GM19239 (cell line): Measurements from ENCODE around the gene HSD17B11.
"Not testable (repeated sequence)": the region's sequence is repeated elsewhere in the genome, so short reads cannot be mapped to it uniquely, and the experiment has no call there.

Source experiments
- DNase-seq: peaks from one replicate; pipeline ENCODE4 v3.0.0; 2011; ENCODE audit warnings: low spot score; ENCODE audit not compliant: insufficient read length
- FAIRE-seq: peaks from 2 replicates; lab custom pipeline; 2011; peaks lifted over from hg19 to GRCh38; lab: Jason Lieb, UNC

The HSD17B11 gene

DNA sequence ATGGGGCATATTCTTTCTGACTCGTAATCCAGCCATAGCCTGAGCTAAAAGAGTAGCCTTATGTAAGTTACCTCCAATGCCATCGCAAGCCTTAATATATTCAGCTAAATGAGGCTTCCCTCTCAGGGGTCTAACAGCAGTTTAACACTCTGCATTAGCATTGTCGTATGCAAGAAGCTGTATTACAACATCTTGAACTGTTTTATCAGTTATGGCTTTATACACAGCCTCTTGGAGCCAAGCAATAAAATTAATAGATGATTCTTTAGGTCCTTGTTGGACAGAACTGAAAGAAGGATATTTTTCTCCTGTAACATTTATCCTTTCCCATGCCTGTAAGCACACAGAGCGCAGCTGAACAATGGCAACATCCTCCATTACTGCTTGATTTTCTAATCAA, 15.9 kb upstream of the HSD17B11 start:
- not testable (repeated sequence) for FAIRE-seq, DNase-seq

DNA sequence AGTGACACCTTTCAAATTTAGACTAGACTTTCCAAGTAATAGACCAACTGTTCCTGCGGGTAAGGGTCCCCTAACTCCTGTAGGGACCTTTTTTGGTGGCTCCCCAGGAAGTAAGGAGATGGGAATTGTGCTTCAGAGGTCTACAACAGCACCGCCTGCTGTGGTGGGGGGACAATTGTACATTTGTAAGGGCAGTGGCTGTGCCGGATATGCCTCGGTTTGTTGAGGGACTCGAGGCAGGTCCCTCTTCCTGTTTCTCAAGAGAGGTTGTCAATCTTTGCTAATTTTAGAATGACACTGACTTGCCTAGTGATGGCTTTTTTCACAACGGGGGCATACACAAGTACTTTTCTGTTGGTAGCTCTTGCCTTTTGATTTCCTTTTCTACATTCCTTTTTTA, 15.5 kb upstream of the HSD17B11 start:
- FAIRE-seq = no peak
- DNase-seq = no peak

DNA sequence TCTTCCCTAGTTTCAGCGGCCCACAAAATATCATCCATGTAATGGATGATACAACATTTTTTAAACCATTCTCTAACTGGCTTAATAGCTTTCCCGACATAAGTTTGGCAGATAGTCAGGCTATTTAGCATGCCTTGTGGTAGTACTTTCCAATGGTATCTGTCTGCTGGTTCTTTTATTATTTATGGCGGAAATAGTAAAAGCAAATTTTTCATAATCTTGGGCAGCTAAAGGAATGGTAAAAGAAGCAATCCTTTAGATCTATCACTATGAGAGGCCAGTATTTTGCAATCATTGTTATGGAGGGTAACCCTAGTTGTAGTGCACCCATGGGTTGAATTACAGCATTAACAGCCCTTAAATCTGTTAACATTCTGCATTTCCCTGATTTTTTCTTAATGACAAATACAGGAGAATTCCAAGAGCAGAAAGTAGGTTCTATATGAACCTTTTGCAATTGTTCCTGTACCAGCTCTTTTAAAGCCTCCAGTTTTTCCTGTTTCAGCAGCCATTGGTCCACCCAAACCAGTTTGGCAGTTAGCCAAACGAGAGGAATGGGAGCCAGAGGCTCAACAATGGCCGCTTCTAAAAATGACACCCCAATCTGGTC, 14.3 kb upstream of the HSD17B11 start:
- FAIRE-seq = no peak
- DNase-seq = no peak

DNA sequence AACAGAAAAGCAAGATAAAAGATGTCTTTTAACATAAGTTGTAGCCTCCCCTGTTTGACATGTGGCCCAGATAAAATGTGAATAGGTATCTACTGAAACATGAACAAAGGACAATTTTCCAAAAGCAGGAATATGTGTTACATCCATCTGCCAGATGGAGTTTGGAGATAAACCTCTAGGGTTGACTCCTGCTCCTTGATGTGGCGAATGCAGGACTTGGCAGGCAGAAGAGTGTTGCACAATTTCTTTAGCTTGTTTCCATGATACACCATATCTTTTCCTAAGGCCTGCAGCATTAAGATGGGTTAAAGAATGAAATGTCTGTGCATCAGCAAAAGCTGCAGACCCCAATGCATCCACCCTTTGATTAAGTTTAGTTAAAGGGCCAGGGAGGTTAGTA, 12.7 kb upstream of the HSD17B11 start:
- FAIRE-seq, DNase-seq: not testable (repeated sequence)

GRCh38 chr4:87399954-87400353, 9.0 kb upstream of the HSD17B11 start:
- DNase-seq = no peak
- FAIRE-seq = no peak

GRCh38 chr4:87399148-87399547, 8.2 kb upstream of the HSD17B11 start:
- DNase-seq (no peak), FAIRE-seq (no peak)

- not testable (repeated sequence) for DNase-seq, FAIRE-seq
Observed at GRCh38 chr4:87395851-87396250, 4.9 kb upstream of the HSD17B11 start.

- not testable (repeated sequence) for FAIRE-seq, DNase-seq
Observed at GRCh38 chr4:87395073-87395472, 4.1 kb upstream of the HSD17B11 start.

DNA sequence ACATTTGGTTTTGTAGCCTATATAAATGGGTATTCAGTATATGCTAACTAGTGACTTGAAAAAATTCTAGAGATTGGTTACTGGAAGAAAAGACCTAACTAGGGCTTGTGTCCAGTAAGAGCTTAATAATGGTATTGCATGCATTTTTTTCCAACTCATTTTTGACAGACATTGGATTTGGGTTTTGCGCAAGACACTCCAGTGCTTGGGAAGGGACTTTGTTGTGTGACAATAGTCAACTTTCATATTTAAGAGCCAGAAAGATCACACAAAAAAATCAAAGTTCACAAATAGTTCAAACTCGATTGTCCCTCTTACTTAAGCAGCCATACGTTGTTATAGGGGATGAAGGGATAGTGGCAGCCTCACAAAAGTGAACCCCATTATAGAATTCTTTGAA, 1.2 kb upstream of the HSD17B11 start:
- FAIRE-seq (no peak), DNase-seq (no peak)

GRCh38 chr4:87391576-87392054, 627 bp upstream of the HSD17B11 start:
- DNase-seq = no peak

GRCh38 chr4:87390551-87390890, 467 bp downstream of the HSD17B11 start:
- FAIRE-seq (no peak), DNase-seq (peak; percentile 8)

More at GRCh38 chr4:87391576-87392054, 627 bp upstream of the HSD17B11 start:
- FAIRE-seq = peak; percentile 69

DNA sequence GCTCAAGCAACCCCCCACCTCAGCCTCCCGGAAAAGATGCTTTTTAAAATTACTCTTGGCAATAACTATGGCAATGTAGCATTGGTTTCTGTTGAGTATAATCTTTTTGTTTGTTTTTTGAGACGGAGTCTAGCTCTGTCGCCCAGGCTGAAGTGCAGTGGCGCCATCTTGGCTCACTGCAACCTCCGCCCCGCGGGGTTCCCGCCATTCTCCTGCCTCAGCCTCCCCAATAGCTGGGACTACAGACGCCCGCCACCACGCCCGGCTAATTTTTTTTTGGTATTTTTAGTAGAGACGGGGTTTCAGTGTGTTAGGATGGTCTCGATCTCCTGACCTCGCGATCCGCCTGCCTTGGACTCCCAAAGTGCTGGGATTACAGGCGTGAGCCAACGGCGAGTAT, 933 bp downstream of the HSD17B11 start:
- FAIRE-seq, DNase-seq: not testable (repeated sequence)

DNA sequence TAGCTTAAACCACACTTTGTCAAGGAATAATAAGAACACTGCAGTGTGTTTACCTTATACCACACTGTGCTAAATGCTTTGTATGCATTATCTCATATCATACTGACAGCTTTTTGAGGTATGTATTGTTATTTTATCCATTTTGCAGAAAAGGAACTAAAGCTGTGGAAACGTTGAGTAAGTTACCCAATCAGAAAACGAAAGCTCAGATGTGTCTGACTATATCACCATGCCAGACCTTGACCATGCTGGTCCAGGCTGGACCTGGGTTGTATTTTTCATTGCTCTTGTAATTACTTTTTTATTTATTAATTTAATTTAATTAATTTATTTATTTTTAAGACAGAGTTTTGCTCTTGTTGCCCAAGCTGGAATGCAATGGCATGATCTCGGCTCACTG, 2.1 kb downstream of the HSD17B11 start:
- peak; percentile 37 for FAIRE-seq
- no peak for DNase-seq

DNA sequence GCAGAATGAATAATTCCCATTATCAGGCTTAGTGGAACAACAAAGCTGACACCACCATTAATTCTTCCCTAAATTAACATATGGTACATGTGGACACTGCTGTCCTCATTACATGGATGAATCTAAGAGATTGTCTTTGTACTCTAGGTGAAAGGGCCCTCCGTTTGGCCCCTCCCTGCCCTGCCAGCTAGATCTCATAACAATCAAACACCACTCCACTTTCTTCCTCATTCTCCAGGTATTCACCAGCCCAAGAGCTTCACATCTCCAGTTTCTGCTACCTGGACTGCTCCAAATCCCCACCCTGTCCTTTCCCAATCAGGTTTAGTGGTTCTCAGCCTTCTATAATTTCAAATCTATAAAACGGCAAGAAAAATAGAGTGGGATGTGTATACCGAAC, 3.8 kb downstream of the HSD17B11 start:
- DNase-seq (no peak), FAIRE-seq (no peak)

DNA sequence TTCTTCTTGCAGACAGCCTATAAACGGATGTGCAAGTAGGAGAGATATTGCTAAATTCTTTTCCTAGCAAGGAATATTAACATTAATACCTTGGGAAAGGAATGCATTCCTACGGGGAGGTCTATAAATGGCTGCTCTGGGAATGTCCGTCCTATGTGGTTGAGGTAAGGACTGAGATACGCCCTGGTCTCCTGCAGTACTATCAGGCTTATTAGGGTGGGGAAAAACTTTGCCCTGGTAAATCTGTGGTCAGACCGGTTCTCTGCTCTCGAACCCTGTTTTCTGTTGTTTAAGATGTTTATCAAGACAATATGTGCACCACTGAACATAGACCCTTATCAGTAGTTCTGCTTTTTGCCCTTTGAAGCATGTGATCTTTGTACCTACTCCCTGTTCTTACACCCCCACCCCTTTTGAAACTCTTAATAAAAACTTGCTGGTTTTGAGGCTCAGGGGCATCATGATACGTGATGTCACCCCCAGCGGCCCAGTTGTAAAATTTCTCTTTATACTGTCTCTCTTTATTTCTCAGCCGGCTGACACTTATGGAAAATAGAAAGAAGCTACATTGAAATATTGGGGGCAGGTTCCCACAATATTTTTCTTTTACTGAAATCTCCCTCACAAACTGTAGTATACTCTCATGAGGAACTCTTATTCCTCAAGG, 6.4 kb downstream of the HSD17B11 start:
- FAIRE-seq = not testable (repeated sequence)

DNA sequence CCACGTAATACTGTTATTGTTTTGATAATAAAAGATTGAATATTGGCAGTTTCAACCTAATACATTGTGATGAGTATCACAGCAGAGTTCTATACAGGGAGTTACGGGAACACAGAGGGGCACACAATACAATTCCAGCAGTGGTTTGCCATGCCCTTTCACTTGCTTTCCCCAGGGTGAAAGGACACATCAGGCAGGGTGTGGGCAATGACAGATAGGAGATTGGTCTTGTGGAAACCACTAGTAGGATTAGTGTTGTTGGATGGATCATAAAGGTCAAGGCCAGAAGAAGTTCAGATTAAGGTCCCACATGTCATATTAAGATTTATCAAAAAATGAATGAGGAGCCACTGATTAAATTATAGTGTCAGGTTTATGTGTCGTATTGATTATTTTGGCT, 8.1 kb downstream of the HSD17B11 start:
- DNase-seq = no peak
- no peak for FAIRE-seq

More for the DNA sequence above, 6.4 kb downstream of the HSD17B11 start:
- DNase-seq = not testable (repeated sequence)

- DNase-seq = no peak
- no peak for FAIRE-seq
Observed at GRCh38 chr4:87382116-87382515, 8.9 kb downstream of the HSD17B11 start.

DNA sequence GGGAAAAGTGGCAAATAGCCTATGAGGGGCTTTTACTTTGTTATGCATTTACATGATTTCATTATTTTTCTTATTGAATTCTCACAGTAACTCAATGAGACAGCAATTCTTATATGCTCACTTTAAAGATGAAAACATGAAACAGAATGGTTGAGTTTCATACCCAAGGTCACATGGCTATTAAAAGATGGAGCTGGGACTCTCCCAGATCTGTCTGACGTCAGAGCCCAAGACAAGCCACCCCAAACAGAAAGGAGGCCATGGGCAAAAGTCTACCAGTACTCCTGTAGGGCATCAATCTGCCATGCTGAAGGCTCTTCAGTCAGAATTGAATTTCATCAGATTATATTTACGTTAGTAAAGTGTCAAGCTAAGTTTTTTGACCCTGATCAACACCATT, 13.2 kb downstream of the HSD17B11 start:
- no peak for FAIRE-seq
- no peak for DNase-seq

GRCh38 chr4:87375719-87376291, 15.2 kb downstream of the HSD17B11 start:
- DNase-seq (no peak), FAIRE-seq (peak; percentile 93)

GRCh38 chr4:87370068-87370467, 20.9 kb downstream of the HSD17B11 start:
- no peak for FAIRE-seq
- DNase-seq = no peak

- FAIRE-seq (no peak), DNase-seq (no peak)
Observed at GRCh38 chr4:87366521-87367162, 24.3 kb downstream of the HSD17B11 start.
